ENCODE data around the gene ABI1. TPM values are rescaled to one million over a fixed set of nuclear protein-coding genes. Genes with fewer than 3 reads are reported as not detected.

ABI1 gene
- total and polyA plus RNA-seq, 2 of the 4 experiments (the other 2 are of a cell fraction): 49.6 to 71.3 TPM

DNA sequence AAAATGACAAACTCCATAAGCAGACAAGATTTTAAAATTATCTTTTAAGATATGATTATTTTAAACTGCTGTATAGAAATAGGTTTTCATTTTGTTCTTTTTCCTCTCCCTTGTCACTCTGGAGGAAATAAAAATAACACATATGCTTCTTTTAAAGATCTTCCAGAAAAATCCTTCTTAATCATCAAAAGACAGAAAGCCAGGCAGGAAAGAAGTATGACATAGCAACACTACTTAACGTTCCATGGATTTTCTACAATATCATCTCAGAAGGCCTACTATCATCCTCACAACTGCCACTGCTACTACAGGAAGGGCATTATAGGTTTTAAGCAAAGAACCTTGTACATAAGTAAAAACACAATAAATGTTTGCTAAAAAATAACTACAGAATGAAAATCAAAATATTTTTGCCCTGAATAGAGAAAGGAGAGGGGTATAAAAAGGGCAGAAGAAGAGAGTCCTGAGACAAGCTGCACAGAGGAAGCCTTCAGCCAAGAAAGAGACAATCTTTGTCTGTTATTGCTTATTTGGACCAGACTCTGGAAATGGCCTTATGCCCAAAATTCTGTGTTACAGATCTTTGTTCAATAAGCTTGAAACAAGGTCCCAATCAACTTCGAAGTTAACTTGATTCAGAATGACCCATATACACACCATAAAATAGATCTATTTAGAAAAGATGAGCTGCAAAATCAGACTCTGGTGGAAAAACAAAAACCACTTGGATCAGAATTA is 67.8 kb downstream of the ABI1 start:
- no peak overlapping the region for H2BK20ac ChIP-seq (ENCODE audit: low read depth, low read length)
- no CpG with 5 or more reads among the region's 2 CpGs for WGBS, 2 experiments (ENCODE audit: extremely low coverage in 2 of 2, insufficient read length in 1 of 2)
- H2BK120ac ChIP-seq (ENCODE audit: low read depth, low read length): no peak overlapping the region
- H2BK5ac ChIP-seq (ENCODE audit: low read depth, low read length, poor library complexity, severe bottlenecking): no peak overlapping the region
- peaks cover 24 to 45% of the 10 kb centered on the region in 2 experiments for H3K79me1 ChIP-seq (ENCODE audit: low read depth in 1 of 2, low read length in 2 of 2)
- no peak overlapping the region for H4K5ac ChIP-seq (ENCODE audit: low read depth, low read length)
- H3K9me1 ChIP-seq (ENCODE audit: insufficient read depth, low read length): peaks cover 3% of the 10 kb centered on the region; the same call in 1 of the 2 replicates
- H3K4me2 ChIP-seq (ENCODE audit: low read depth, low read length): no peak overlapping the region
- H3K18ac ChIP-seq (ENCODE audit: low read depth, low read length): no peak overlapping the region
- H2BK15ac ChIP-seq (ENCODE audit: low read depth, low read length): no peak overlapping the region
- ChIA-PET CTCF (no interaction called here), POLR2A (ENCODE audit: unreplicated experiment) (interaction anchor here (0.6 kb wide), 1 partner anchor 146 kb away, joined by 3 read pairs; no protein-coding TSS in a partner anchor)
- dilution Hi-C loops (cut with HindIII; ENCODE audit: low sequenced_read_pairs, unreplicated experiment): no loop called here
- H2AK5ac ChIP-seq (ENCODE audit: low read depth, low read length): no peak overlapping the region
- BruUV-seq (replicated peaks): no TSS peak
- intact Hi-C loops (cut with micrococcal nuclease): loop anchor here (1.0 kb wide), 1 partner anchor 10 kb away; no protein-coding TSS in a partner anchor
- no peak overlapping the region for H2AFZ ChIP-seq (replicated peaks; ENCODE audit: low read length, poor library complexity)
- H3K4me3 ChIP-seq (ENCODE audit: insufficient read depth, low read depth, low read length): no peak overlapping the region
- H3K23ac ChIP-seq (ENCODE audit: low read depth, low read length): no peak overlapping the region
- in situ Hi-C loops (cut with MboI; ENCODE audit: low sequenced_read_pairs): no loop called here
- H3K4me1 ChIP-seq (ENCODE audit: control insufficient read depth, insufficient read depth, low read length): peaks cover 2% of the 10 kb centered on the region; the same call in 1 of the 2 replicates
- H3K56ac ChIP-seq (ENCODE audit: extremely low read depth, insufficient read depth, low read length): no peak overlapping the region
- peaks cover 6% of the 10 kb centered on the region; the same call in 1 of the 2 replicates for H4K20me1 ChIP-seq (ENCODE audit: insufficient read depth, low read length)
- no peak for ATAC-seq (ENCODE audit: low read depth)
- H3K27ac ChIP-seq (ENCODE audit: insufficient read depth, low read length): no peak overlapping the region
- no peak overlapping the region for H3K9ac ChIP-seq (ENCODE audit: low read depth, low read length)
- no peaks in the 10 kb centered on the region for H3K36me3 ChIP-seq (ENCODE audit: control insufficient read depth, insufficient read depth, low read length)
- H3K9me3 ChIP-seq (ENCODE audit: control insufficient read depth, insufficient read depth, low read length): no peaks in the 10 kb centered on the region
- H4K8ac ChIP-seq (ENCODE audit: low read depth in 2 of 2, low read length in 2 of 2): no peak overlapping the region
- H3K4ac ChIP-seq (ENCODE audit: low read depth, low read length): no peak overlapping the region
- H4K91ac ChIP-seq (ENCODE audit: insufficient read depth, low read depth, low read length): no peak overlapping the region
- no peak for DNase-seq
- H3K14ac ChIP-seq (replicated peaks; ENCODE audit: low read depth, low read length): no peak overlapping the region; the same call in 1 of the 2 replicates
- H2AK9ac ChIP-seq (replicated peaks; ENCODE audit: low read depth, low read length, poor library complexity): no peak overlapping the region
- TF ChIP-seq FOS (IDR thresholded peaks at IDR 0.05; ENCODE audit: low read depth, low read length): no peak
- TF ChIP-seq RAD21 (IDR thresholded peaks at IDR 0.05; ENCODE audit: low read length): no peak
- no peak for TF ChIP-seq MAFK (IDR thresholded peaks at IDR 0.05; ENCODE audit: low read depth, low read length)
- TF ChIP-seq RCOR1 (IDR thresholded peaks at IDR 0.05; ENCODE audit: insufficient replicate concordance, low read length): no peak
- no peak for TF ChIP-seq POLR2A (IDR thresholded peaks at IDR 0.05; ENCODE audit: low read depth, low read length)
- no peak for TF ChIP-seq SMC3 (IDR thresholded peaks at IDR 0.05; ENCODE audit: low read depth, low read length)
- TF ChIP-seq, protein P1, sequence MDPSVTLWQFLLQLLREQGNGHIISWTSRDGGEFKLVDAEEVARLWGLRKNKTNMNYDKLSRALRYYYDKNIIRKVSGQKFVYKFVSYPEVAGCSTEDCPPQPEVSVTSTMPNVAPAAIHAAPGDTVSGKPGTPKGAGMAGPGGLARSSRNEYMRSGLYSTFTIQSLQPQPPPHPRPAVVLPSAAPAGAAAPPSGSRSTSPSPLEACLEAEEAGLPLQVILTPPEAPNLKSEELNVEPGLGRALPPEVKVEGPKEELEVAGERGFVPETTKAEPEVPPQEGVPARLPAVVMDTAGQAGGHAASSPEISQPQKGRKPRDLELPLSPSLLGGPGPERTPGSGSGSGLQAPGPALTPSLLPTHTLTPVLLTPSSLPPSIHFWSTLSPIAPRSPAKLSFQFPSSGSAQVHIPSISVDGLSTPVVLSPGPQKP (IDR thresholded peaks at IDR 0.05; ENCODE audit: borderline replicate concordance, low read depth, low read length): no peak
- no peak for TF ChIP-seq RFX5 (IDR thresholded peaks at IDR 0.05; ENCODE audit: low read depth, low read length)
- no peaks in the 10 kb centered on the region for H3K27me3 ChIP-seq (ENCODE audit: control insufficient read depth, insufficient read depth, low read length)
